ENCODE results near the gene MED1. TPM values are rescaled to one million over a fixed set of nuclear protein-coding genes. Genes with fewer than 3 reads are reported as not detected.
"Not testable (repeated sequence)": the region's sequence is repeated elsewhere in the genome, so short reads cannot be mapped to it uniquely, and the experiment has no call there.

The MED1 gene
- total RNA-seq, 1 donor from 2014 or later, result 21.8 TPM

- Histone ChIP-seq H3K36me3 (peaks cover 60% of the 10 kb centered on the region), H3K4me3 (no peak overlapping the region), H3K27me3 (ENCODE audit: low read depth) (no peaks in the 10 kb centered on the region), H3K27ac (replicated peaks) (no peak overlapping the region), H3K4me1 (peaks cover 19% of the 10 kb centered on the region), H3K9me3 (replicated peaks) (no peaks in the 10 kb centered on the region)
- no peak for TF ChIP-seq CTCF (IDR thresholded peaks at IDR 0.05; ENCODE audit: borderline replicate concordance)
- intact Hi-C loops (cut with micrococcal nuclease), result no loop called here
- DNase-seq, result no peak
Measured at GRCh38 chr17:39447561-39447960, 3.5 kb downstream of the MED1 start.

GRCh38 chr17:39443326-39443725 is 7.7 kb downstream of the MED1 start:
- no peaks in the 10 kb centered on the region for H3K27me3 ChIP-seq (ENCODE audit: low read depth)
- intact Hi-C loops (cut with micrococcal nuclease), result no loop called here
- no peak overlapping the region for H3K27ac ChIP-seq (replicated peaks)
- no peaks in the 10 kb centered on the region for H3K4me1 ChIP-seq
- no peak overlapping the region for H3K4me3 ChIP-seq
- no peak for TF ChIP-seq CTCF (IDR thresholded peaks at IDR 0.05; ENCODE audit: borderline replicate concordance)
- DNase-seq, result no peak
- H3K36me3 ChIP-seq, result peaks cover 100% of the 10 kb centered on the region
- H3K9me3 ChIP-seq (replicated peaks), result no peaks in the 10 kb centered on the region

- DNase-seq; H3K9me3 ChIP-seq (replicated peaks); H3K27me3 ChIP-seq (ENCODE audit: low read depth); H3K4me1 ChIP-seq; intact Hi-C loops (cut with micrococcal nuclease); H3K4me3 ChIP-seq; H3K27ac ChIP-seq (replicated peaks): not testable (repeated sequence)
- peaks cover 100% of the 10 kb centered on the region for H3K36me3 ChIP-seq
Measured at GRCh38 chr17:39439868-39440267, 11.2 kb downstream of the MED1 start.

- Histone ChIP-seq H3K27me3 (ENCODE audit: low read depth) (no peaks in the 10 kb centered on the region), H3K9me3 (replicated peaks) (no peaks in the 10 kb centered on the region), H3K4me1 (peaks cover 8% of the 10 kb centered on the region), H3K27ac (replicated peaks) (no peak overlapping the region), H3K4me3 (no peak overlapping the region), H3K36me3 (peaks cover 100% of the 10 kb centered on the region)
- no peak for DNase-seq
- TF ChIP-seq CTCF (IDR thresholded peaks at IDR 0.05; ENCODE audit: borderline replicate concordance), result no peak
- intact Hi-C loops (cut with micrococcal nuclease), result no loop called here
Measured at GRCh38 chr17:39429600-39429999, 21.5 kb downstream of the MED1 start.

GRCh38 chr17:39416141-39416540 is 34.9 kb downstream of the MED1 start:
- Histone ChIP-seq H3K36me3 (peaks cover 97% of the 10 kb centered on the region), H3K9me3 (replicated peaks) (no peaks in the 10 kb centered on the region), H3K4me3 (no peak overlapping the region), H3K4me1 (no peaks in the 10 kb centered on the region), H3K27ac (replicated peaks) (no peak overlapping the region), H3K27me3 (ENCODE audit: low read depth) (no peaks in the 10 kb centered on the region)
- no peak for DNase-seq
- no peak for TF ChIP-seq CTCF (IDR thresholded peaks at IDR 0.05; ENCODE audit: borderline replicate concordance)
- intact Hi-C loops (cut with micrococcal nuclease), result no loop called here

- DNase-seq, result no peak
- Histone ChIP-seq H3K27ac (replicated peaks) (no peak overlapping the region), H3K36me3 (peaks cover 91% of the 10 kb centered on the region), H3K9me3 (replicated peaks) (no peaks in the 10 kb centered on the region), H3K27me3 (ENCODE audit: low read depth) (no peaks in the 10 kb centered on the region), H3K4me3 (no peak overlapping the region), H3K4me1 (peaks cover 14% of the 10 kb centered on the region)
- intact Hi-C loops (cut with micrococcal nuclease), result no loop called here
- TF ChIP-seq CTCF (IDR thresholded peaks at IDR 0.05; ENCODE audit: borderline replicate concordance), result no peak
Measured at GRCh38 chr17:39410279-39410678, 40.8 kb downstream of the MED1 start.

All from left ventricle myocardium inferior (tissue), 1 donor.